Measurements from ENCODE around the gene TSC22D4. TPM values are rescaled to one million over a fixed set of nuclear protein-coding genes. Genes with fewer than 3 reads are reported as not detected.
"Not testable (repeated sequence)": the region's sequence is repeated elsewhere in the genome, so short reads cannot be mapped to it uniquely, and the experiment has no call there.

The TSC22D4 gene
- total and polyA plus RNA-seq, 9 of the 15 experiments (the other 6 are each of a cell fraction or from before 2014, with no cell fraction given), result 0.37 to 107 (median 28.7) TPM

DNA sequence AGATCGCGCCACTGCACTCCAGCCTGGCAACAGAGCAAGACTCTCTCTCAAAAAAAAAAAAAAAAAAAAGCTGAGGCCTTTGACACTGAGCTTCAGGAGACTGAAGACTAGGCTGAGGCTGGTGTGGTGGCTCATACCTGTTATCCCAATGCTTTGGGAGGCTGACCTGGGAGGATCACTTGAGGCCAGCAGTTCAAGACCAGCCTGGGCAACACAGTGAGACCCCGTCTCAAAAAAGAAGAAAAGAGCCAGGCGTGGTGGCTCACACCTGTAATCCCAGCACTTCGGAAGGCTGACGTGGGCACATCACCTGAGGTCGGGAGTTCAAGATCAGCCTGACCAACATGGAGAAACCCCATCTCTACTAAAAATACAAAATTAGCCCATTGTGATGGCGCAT lies 31.7 kb downstream of the TSC22D4 start:
- TF ChIP-seq ZNF121 (CRISPR knock-in tag; conservative IDR thresholded peaks at IDR 0.05), result peak; percentile 67
- H2AFZ ChIP-seq (ENCODE audit: low read depth, low read length); H3K4me3 ChIP-seq; in situ Hi-C loops (cut with MboI); H3K27me3 ChIP-seq (ENCODE audit: control insufficient read depth in 2 of 2, insufficient read depth in 2 of 2, low read length in 2 of 2); ATAC-seq; BruUV-seq (replicated peaks); CTCF ChIA-PET (ENCODE audit: low intra/inter-chr PET ratio); FAIRE-seq; H3K9me1 ChIP-seq (ENCODE audit: control insufficient read depth, insufficient read depth, low read length); H3K4me2 ChIP-seq (ENCODE audit: insufficient read depth, low read length); H4K20me1 ChIP-seq (replicated peaks; ENCODE audit: control insufficient read depth, insufficient read depth, low read length); DNase-seq (ENCODE audit: extremely low read depth in 1 of 4, low spot score in 3 of 4); H3K79me2 ChIP-seq (ENCODE audit: control insufficient read depth, insufficient read depth, low read length); H3K27ac ChIP-seq (ENCODE audit: extremely low read depth, low read depth, low read length); H3K9ac ChIP-seq (ENCODE audit: insufficient read depth in 1 of 2, low read depth in 2 of 2, low read length in 2 of 2); H3K36me3 ChIP-seq (ENCODE audit: control insufficient read depth, insufficient read depth, low read length); H3K9me3 ChIP-seq (replicated peaks; ENCODE audit: control insufficient read depth, insufficient read depth, low read depth, low read length); intact Hi-C loops (cut with micrococcal nuclease): not testable (repeated sequence)
- POLR2A ChIA-PET, result interaction anchor here (6.1 kb wide), 1 partner anchor 18 kb away, joined by 58 read pairs; the partner anchor contains the start of genes MEPCE and ZCWPW1
- WGBS (ENCODE audit: insufficient coverage, low coverage, missing lambda C conversion rate), result 93% methylated on average over 6 of the region's 8 CpGs
- H3K4me1 ChIP-seq (replicated peaks in 1 of 2; ENCODE audit: control insufficient read depth in 2 of 2, insufficient read depth in 2 of 2, low read length in 2 of 2), result peaks cover 26 to 58% of the 10 kb centered on the region in 2 experiments

DNA sequence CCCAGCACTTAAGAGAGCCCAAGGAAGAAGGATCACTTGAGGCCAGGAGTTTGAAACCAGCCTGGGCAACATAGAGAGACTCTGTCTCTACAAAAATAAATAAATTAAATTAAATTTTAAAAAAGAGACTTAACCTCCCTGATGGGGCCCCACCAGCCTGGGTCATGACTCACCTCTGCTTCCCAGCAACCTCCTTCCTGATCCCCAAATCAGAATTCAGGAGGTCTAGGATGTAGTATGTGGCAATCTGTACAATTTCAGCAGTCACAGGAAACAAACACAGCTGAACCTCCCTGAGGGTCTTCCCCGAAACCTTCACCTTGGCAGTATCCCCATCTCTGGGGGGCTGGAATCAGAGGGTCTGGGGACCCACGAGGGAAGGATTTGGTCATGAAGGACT lies 33.0 kb downstream of the TSC22D4 start:
- Histone ChIP-seq H3K27ac (ENCODE audit: extremely low read depth, low read depth, low read length) (peak overlapping the region; percentile 9; the same call in 2 of the 3 replicates), H3K4me1 (replicated peaks in 1 of 2; ENCODE audit: control insufficient read depth in 2 of 2, insufficient read depth in 2 of 2, low read length in 2 of 2) (peaks cover 26 to 55% of the 10 kb centered on the region in 2 experiments), H3K27me3 (ENCODE audit: control insufficient read depth in 2 of 2, insufficient read depth in 2 of 2, low read length in 2 of 2) (no peaks in the 10 kb centered on the region), H4K20me1 (replicated peaks; ENCODE audit: control insufficient read depth, insufficient read depth, low read length) (no peaks in the 10 kb centered on the region), H3K9ac (ENCODE audit: insufficient read depth in 1 of 2, low read depth in 2 of 2, low read length in 2 of 2) (peak overlapping the region in 1 of 2 experiments; percentile 14; a peak in 1 of 4 replicates), H3K4me3 (no peak overlapping the region), H3K4me2 (ENCODE audit: insufficient read depth, low read length) (no peak overlapping the region), H3K79me2 (ENCODE audit: control insufficient read depth, insufficient read depth, low read length) (peaks cover 5% of the 10 kb centered on the region; the same call in 2 of the 3 replicates), H3K36me3 (ENCODE audit: control insufficient read depth, insufficient read depth, low read length) (no peaks in the 10 kb centered on the region), H3K9me1 (ENCODE audit: control insufficient read depth, insufficient read depth, low read length) (no peaks in the 10 kb centered on the region), H2AFZ (ENCODE audit: low read depth, low read length) (no peak overlapping the region), H3K9me3 (replicated peaks; ENCODE audit: control insufficient read depth, insufficient read depth, low read depth, low read length) (no peaks in the 10 kb centered on the region)
- WGBS (ENCODE audit: insufficient coverage, low coverage, missing lambda C conversion rate), result 100% methylated on average over 1 of the region's 2 CpGs
- intact Hi-C loops (cut with micrococcal nuclease) (no loop called here), in situ Hi-C loops (cut with MboI) (no loop called here)
- ChIA-PET CTCF (ENCODE audit: low intra/inter-chr PET ratio) (no interaction called here), POLR2A (interaction anchor here (0.7 to 6.1 kb wide), 4 partner anchors 9 to 120 kb away, joined by 3 to 58 read pairs (median 6); partner anchors contain the start of genes MEPCE and ZCWPW1)
- FAIRE-seq (no peak), DNase-seq (ENCODE audit: extremely low read depth in 1 of 4, low spot score in 3 of 4) (no peak), ATAC-seq (no peak)
- no TSS peak for BruUV-seq (replicated peaks)
- TF ChIP-seq KAT8 (IDR thresholded peaks at IDR 0.05; ENCODE audit: low read depth) (no peak), KDM1A (IDR thresholded peaks at IDR 0.05) (no peak), JUND (IDR thresholded peaks at IDR 0.05; ENCODE audit: borderline replicate concordance, low read depth, low read length) (0 out of 2 replicates have a peak, but pooled peaks have one; percentile 10), JUND (tag; IDR thresholded peaks at IDR 0.05; ENCODE audit: borderline replicate concordance, low read depth, low read length) (no peak), SMAD2 (IDR thresholded peaks at IDR 0.05; ENCODE audit: low read depth, low read length) (no peak), MCM5 (IDR thresholded peaks at IDR 0.05; ENCODE audit: low read depth) (no peak)

Measured in K562 (cell line).